Measurements from ENCODE around the gene SYT8.
"Not testable (repeated sequence)": the region's sequence is repeated elsewhere in the genome, so short reads cannot be mapped to it uniquely, and the experiment has no call there.

Gene SYT8

DNA sequence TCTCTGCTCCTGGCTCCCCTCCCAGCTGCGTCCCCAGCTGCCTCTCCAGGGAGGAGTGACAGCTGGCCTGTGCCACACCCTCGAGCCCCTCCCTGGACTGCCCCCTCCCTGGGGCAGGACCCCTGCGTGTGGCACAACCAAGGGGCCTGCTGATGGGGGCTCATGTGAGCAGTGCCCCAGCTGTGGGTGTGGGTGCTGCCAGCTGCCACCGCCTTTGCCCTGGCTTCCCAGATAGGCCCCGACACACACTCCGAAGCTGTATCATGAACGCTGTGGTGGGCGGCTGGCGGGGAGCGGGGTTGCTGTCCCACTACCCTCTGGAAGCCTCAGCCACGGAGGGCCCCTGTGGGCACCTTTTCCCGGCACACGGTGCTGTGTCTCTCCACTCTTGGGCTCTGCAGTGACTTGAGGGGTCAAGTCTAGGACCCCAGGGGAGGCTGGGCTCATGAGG is 41.1 kb downstream of the SYT8 start:
- not testable (repeated sequence) for DNase-seq

DNA sequence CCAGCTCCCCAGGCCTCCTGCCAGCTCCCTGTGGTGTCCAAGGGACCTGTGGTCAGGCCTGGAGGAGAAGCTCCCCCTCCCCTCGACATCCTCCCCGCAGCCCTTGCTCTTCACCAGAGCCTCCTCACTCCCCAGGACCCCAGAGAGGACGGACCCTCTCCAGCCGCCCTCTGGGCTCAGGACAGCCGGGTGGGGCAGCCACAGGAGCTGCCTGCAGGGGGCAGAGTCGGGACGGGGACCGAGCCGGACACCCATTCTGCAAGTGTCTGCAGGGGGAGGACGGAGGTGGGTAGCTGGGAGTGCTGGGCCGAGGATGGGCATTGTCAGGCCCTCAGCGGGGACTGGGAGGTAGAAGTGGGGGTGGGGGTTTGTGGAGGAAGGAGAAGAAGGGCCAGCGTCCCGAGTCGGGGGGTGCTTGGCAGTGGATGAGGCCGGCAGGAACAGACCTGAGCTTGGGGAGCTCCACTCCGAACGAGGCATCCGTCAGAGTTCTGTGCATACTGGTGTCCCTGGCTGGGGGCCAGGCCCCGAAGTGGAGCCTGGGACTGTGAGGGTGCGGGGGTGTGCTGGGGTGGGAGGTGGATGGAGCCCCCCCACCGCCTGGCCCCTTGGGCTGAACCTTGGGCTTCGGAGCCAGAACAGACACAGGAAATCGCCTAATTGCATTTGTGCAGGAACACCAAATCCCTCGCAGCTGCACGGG is 41.7 kb downstream of the SYT8 start:
- DNase-seq = no peak

DNA sequence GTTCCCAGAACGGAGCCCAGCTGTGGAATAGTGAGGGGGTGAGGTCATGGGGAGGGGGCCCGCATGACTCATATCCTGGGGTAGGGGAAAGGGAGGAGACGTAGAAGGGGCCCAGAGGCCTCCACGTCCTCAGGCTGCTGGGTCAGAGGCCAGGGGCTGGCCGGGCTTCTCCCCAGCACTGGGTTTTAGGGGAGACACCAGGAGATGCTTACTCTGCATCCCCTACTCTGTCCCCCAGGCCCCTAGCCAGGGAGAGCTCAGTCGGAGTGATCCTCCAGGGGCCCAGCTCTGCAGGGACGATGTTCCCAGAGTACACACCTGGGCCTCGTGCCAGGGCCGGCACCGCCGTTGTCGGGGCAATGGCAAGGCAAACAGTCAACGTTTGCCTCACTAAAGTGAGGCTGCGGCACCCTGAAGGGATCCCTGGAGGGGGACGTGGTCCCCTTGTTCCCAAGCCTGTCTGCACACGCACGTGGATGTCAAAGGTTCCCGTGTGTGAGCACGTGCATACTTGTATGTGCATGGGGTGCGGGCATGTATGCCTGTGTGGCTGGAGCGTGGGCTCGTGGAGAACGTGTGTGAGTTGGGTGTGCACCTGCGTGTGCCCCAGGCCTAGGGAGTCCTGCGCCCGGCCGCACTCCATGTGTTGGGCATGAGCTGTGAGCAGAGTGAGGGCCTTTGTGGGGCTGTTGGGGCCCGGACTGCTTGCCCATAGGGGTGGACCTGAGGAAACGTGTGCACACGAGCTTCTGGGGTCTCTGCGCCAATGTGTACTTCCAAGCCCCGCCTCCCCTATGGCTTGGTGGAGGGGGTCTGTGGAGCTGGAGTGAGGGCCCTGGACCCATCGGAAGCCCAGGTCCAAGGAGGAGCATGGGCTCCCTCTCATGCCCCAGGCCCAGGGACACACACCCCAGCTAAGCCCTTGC is 42.7 kb downstream of the SYT8 start:
- no peak for DNase-seq

DNA sequence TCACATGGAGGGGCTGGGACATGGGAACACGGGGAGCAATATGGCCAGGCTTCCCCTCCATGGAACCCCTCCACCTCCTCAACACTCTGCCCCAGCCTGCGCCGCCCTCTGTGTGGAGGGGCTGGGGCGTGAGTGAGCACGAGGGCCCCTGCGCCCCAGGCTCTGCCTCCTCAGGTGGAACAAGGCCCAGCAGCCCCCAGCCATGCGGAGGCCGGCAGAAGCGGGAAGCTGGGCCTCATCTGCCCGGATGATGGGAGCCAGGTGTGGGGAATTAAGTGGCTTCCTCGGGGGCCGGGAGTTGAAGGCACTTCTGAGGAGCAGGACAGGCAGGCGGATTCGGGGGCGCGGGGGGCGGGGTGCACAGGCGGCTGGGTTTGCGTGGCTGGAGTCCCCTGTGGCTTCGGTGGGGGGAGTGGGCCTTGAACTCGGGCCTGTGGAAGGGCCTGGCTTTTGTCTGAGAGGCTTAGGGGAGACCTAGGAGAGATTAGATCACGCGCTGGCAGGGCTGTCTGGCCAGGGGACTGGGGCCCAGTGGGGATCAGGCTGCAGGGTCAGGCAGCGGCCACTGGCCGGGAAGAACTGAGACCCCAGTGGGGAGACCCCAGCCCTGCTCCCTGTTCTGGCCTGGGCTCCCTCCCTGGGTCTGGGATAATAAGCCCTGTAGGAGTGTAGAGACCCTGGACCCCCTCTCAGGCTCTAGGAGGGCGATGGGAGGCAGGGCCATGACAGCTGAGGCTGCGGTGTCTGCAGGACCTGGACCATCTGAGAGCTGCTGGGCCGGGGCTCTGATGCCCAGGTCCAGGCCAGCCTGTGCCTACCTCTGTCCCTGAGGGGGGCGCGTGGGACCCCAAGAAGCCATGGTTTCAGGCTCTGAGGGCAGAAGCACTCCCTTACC is 43.6 kb downstream of the SYT8 start:
- DNase-seq = no peak

DNA sequence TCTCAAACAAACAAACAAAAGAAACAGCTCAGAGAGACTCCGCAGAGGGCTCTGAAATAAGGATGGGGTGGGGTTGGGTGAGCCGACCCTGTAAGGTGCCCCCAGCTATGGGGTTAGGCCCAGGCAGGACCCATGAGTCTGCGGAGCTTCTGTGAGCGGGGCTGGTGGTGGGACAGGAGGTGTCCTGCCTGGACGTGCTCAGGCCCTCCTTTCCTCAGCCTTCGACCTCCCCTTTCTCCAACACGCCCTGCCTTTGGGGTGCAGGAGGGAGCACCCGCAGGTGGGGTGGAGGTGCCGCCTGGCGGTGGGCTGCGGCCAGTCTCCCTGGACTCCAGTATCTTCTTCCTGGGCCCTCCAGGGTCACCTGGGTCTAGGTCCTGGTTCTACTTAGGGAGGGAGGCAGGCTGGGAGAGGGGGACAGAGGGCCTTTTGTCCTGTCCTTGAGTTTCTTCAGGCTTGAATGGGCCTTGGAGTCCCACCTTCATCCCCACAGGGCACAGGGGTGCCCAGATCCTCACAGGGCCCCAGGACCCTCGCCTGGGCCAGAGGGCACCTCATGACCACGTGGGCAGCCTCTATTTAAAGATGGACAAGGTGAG is 44.7 kb downstream of the SYT8 start:
- DNase-seq = no peak

DNA sequence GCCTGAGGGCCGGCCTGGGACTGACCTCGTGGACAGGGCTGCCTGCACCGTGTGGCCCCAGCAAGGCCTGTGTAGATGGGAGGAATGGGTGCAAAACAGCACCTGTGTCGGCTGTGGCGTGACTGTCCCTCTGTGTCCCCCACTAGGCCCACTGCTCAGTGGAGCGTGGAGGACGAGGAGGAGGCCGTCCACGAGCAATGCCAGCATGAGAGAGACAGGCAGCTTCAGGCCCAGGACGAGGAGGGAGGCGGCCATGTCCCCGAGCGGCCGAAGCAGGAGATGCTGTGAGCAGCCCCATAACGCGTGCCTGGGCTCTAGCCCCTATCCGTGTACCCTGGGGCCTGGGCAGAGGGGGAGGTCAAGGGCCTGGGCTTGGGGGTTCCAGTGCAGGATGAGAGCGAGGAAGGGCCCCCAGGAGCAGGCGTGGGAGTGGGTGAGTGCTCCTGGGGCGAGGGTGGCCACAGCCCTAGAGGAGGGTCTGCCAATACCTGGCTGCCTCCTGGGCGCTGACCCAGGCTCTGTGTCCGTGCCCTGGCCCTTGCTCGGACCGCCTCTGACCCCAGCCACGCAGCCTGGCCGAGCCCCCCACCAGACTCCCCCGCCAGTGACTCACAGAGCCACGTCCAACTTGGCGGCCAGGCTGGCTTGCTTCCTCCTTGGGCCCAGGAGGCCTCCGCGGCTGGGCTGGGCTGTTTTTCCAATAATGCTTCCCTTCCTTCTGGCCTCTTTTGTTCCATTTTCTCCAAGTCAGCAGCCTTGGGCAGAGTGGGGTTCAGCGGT is 45.3 kb downstream of the SYT8 start:
- DNase-seq = no peak

DNA sequence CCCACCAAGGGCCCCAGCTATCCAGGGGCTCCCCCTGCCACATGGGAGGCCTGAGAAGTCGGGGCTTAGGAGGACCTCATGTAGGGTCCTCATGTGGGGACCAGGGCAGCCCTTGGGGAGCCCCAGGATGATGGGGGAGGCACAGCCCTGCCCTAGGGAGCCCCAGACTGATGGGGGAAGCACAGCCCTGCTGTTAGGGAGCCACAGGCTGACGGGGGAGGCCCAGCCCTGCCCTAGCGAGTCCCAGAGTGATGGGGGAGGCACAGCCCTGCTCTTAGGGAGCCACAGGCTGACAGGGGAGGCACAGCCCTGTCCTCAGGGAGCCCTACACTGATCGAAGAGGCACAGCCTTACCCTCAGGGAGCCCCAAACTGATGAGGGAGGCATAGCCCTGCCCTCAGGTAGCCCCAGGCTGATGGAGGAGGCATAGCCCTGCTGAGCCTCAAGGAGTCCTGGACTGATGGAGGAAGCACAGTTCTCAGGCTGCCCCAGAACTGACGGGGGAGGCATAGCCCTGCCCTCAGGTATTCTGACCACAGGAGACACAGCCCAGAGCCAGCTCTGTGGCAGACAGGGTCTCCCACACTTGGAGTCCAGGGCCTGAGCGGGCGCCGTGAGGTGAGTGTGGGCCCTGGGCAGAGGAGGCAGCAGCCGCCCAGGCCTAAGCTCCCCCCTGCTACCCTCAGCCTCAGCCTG is 46.1 kb downstream of the SYT8 start:
- no peak for DNase-seq

DNA sequence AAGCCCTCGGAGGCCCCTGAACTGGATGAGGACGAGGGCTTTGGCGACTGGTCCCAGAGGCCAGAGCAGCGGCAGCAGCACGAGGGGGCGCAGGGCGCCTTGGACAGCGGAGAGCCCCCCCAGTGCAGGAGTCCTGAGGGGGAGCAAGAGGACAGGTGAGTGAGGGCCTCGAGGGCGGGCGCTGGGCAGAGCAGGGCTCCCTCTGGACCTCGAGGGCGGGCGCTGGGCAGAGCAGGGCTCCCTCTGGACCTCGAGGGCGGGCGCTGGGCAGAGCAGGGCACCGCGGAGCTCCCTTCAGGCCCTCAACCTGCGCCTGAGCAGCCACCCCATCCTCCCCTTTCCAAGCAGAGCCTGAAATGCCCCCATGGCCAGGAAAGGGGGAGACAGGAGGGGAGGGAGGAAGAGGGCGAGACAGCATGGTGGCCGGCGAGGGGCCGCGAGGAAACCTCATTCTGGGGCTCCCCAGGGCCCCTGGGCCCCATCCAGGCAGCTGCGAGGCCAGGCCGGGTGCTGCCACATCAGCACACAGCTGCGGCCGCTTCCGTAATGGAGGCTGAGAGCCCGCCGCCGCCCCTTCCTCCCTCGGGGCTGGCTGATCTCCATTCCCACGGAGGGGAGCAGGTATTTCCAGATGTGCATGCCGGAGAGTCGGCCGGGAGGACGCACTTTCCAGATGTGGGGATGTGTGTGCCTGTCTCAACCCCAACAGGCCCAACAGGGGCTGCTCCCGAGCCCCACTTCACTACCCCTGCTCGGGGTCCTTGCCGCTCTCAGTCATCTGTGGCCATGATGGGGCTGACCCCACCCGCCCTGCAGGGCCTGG is 46.9 kb downstream of the SYT8 start:
- DNase-seq = no peak

DNA sequence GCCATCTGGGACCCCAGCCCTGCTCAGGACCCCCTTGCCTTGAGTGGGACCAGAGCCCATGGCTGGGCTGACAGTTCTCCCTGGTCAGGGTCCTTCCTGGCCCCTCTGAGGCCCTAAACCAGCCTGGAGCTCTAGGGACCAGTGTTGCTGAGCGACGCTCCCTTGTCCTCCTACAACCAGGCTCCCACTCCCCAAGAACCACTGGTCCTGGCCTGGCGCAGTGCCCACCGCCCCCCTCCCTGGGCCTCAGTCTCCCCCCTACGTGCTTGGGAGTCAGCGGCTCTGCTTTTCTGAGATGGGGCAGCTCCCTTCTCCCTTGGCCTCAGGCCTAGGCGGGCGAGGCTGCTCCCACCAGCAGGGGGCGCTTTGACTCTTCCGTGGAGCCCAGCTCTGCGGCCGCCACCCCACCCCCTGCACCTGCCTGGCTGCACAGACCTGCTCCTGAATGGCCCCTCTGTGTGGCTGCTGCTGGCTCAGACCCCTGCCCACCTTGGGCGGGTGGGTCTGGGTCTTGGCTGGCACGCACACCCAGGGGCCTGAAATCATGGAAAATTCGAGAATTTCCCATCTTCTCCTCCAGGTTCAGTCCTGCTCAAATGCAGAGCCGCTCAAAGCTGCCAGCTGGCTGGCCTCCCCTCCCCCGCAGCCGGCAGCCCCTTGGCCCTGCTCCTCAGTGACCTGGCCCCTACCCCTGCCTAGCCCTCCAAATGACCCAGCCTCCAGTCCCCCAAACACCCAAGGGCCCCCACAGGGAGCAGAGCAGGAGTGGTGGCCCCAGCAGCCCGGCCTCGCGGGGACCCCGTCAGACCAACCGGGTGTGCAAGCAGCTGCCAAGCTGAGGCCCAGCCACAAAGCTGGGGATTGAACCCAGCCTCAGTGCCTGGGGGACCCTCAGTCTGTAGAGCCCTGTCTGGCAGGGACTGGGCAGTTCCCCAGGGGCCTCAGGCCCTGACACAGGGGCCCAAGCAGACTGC is 47.8 kb downstream of the SYT8 start:
- DNase-seq = no peak

DNA sequence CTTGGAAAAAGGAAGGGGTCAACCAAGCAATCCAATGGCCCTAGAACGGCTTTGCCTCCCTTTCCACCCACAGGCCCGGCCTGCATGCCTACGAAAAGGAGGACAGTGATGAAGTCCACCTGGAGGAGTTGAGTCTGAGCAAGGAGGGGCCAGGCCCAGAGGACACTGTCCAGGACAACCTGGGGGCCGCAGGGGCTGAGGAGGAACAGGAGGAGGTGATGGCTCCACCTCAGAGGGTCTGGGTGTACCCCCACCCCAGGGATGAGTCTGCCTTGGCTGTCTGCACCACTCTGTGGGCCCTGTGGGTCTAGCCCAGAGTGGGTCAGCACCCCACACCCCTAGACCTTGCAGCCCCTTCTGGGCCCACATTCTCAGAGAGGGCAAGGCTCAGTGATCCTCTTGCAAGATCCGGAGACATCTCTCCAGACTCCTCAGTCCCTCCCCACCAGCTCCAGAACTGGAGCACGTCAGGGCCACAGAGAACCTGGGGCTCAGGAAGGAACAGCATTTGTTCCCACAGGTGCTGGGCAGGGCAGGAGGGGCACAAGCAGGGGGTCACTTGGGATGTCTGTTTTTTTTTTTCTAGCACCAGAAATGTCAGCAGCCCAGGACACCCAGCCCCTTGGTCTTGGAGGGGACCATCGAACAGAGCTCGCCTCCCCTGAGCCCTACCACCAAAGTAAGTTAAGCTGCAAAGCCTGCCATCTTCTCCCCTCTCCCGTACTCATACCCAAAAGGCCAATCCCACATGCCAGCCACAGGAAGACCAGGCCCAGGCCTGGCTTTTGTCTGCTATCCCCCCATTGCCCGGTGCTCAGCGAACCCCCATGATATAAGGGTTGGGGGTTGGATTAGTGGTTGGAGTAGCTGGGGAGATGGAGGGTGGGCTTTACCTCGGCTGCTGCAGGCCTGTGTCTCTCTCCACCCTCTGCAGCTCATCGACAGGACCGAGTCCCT is 48.8 kb downstream of the SYT8 start:
- DNase-seq = no peak

DNA sequence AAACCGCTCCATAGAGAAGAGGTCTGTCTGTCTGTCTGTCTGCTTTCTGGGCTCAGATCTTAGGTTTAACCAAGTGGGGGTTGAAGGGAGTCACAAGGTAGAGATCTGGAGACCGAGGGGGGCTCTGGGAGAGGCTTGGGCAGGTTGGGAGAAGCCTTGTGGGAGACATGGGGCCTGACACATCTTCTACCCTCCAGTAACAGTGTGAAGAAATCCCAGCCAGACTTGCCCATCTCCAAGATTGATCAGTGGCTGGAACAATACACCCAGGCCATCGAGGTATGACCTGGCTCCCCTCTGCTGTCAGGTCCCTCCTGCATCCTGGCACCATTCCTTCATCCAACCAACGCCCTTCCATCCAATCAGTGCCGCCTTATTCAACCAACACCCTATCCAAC is 49.5 kb downstream of the SYT8 start:
- no peak for DNase-seq

DNA sequence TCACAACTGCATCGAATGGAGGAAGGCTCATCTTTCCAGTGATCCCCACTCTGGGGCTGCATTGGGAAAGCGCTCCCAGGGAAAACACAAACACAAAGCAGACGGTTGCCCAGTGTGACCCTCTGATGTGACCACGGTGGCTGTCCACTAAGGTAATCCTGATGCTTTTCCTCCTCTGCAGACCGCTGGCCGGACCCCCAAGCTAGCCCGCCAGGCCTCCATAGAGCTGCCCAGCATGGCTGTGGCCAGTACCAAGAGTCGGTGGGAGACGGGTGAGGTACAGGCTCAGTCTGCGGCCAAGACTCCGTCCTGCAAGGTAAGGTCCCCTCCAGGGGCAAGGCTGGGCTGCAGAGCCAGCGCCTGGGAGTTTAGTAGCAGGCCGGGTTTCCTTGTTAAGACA is 51.8 kb downstream of the SYT8 start:
- DNase-seq = not testable (repeated sequence)
